K562 (cell line): ENCODE measurements around the gene SPTBN4. TPM values are rescaled to one million over a fixed set of nuclear protein-coding genes. Genes with fewer than 3 reads are reported as not detected.

ENCODE experiments used
- BRF2 ChIP-seq: IDR thresholded peaks from 3 replicates; pipeline ENCODE4 v1.6.1; 2011; ENCODE audit warnings: borderline replicate concordance, mild to moderate bottlenecking; ENCODE audit not compliant: insufficient read length, insufficient read depth
- CBFB ChIP-seq: sonication (generic); formaldehyde crosslinking; IDR thresholded peaks from 2 replicates; pipeline ENCODE4 v1.4.0; 2020; ENCODE audit warnings: mild to moderate bottlenecking, missing genetic modification reagents
- CHCHD3 ChIP-seq: fragments of 250-450 bp; sonication (Bioruptor Pico); IDR thresholded peaks from 2 replicates; pipeline ENCODE4 v2.1.2; 2022; ENCODE audit warnings: mild to moderate bottlenecking
- FOSL1 ChIP-seq: fragments of 200-800 bp; sonication (Bioruptor generic); conservative IDR thresholded peaks from 2 replicates; pipeline ENCODE4 v1.6.1; 2016; ENCODE audit warnings: missing genetic modification characterization, missing compliant biosample characterization
- HOXB6 ChIP-seq: fragments of 250-450 bp; sonication (Bioruptor Pico); IDR thresholded peaks from 2 replicates; pipeline ENCODE4 v1.5.1; 2022; ENCODE audit warnings: mild to moderate bottlenecking, borderline replicate concordance
- JUND ChIP-seq, 2 experiments: IDR thresholded peaks; 2 replicates in 1 of 2; 3 replicates in 1 of 2; pipeline ENCODE4 v1.6.1; 2011; ENCODE audit warnings: borderline replicate concordance in 2 of 2, low read depth in 2 of 2, low read length in 2 of 2, improper control_type of control experiment in 1 of 2, missing biosample characterization in 1 of 2, missing genetic modification characterization in 1 of 2, missing genetic modification reagents in 1 of 2
- MEIS2 ChIP-seq: fragments of 450-650 bp; IDR thresholded peaks from 2 replicates; pipeline ENCODE4 v1.6.1; 2014; ENCODE audit warnings: mild to moderate bottlenecking; ENCODE audit not compliant: partially characterized antibody
- MXI1 ChIP-seq: IDR thresholded peaks from 2 replicates; pipeline ENCODE4 v1.6.1; 2011; ENCODE audit warnings: low read depth, mild to moderate bottlenecking, improper control_type of control experiment, low read length
- NFYB ChIP-seq: IDR thresholded peaks from 2 replicates; pipeline ENCODE4 v1.6.1; 2011; ENCODE audit warnings: mild to moderate bottlenecking, moderate library complexity; ENCODE audit not compliant: insufficient read length; ENCODE audit errors: extremely low read depth
- PTTG1 ChIP-seq: fragments of 450-650 bp; IDR thresholded peaks from 2 replicates; pipeline ENCODE4 v1.6.1; 2016; ENCODE audit warnings: low read depth, mild to moderate bottlenecking, missing genetic modification characterization, missing compliant biosample characterization
- SAP30 ChIP-seq: fragments of 200-600 bp; sonication (generic); IDR thresholded peaks from 2 replicates; pipeline ENCODE4 v1.6.1; 2012; ENCODE audit warnings: borderline replicate concordance, low read depth, mild to moderate bottlenecking, moderate library complexity, low read length, control low read depth, inconsistent platforms; ENCODE audit not compliant: insufficient read depth, poor library complexity, severe bottlenecking
- SMARCA5 ChIP-seq: fragments of 450-650 bp; IDR thresholded peaks from 2 replicates; pipeline ENCODE4 v1.6.1; 2016
- SRSF9 ChIP-seq: fragments of 200-400 bp; formaldehyde crosslinking; IDR thresholded peaks from 2 replicates; pipeline ENCODE4 v1.6.1; 2017; ENCODE audit warnings: low read depth, low read length, borderline replicate concordance
- TAF7 ChIP-seq: fragments of 450-650 bp; IDR thresholded peaks from 2 replicates; pipeline ENCODE4 v1.6.1; 2016; ENCODE audit warnings: missing genetic modification characterization, missing compliant biosample characterization
- TCF7L2 ChIP-seq: fragments of 150-350 bp; IDR thresholded peaks from 2 replicates; pipeline ENCODE4 v1.6.1; 2016; ENCODE audit warnings: low read depth, mild to moderate bottlenecking, low read length, moderate library complexity
- TEAD2 ChIP-seq: fragments of 450-650 bp; IDR thresholded peaks from 2 replicates; pipeline ENCODE4 v1.6.1; 2016; ENCODE audit warnings: missing genetic modification characterization, control low read depth, missing compliant biosample characterization
- U2AF1 ChIP-seq: fragments of 200-400 bp; formaldehyde crosslinking; optimal IDR thresholded peaks from 2 replicates; pipeline ENCODE3; 2017; ENCODE audit warnings: mild to moderate bottlenecking, low read depth, low read length, moderate library complexity
- YY1 ChIP-seq, 3 experiments: IDR thresholded peaks; 2 replicates each; pipeline ENCODE4 v1.6.1; 2011; ENCODE audit warnings: low read length in 2 of 3, mild to moderate bottlenecking in 2 of 3, moderate library complexity in 2 of 3, borderline replicate concordance in 1 of 3, control low read depth in 1 of 3, low read depth in 1 of 3; ENCODE audit not compliant: insufficient read depth in 3 of 3, insufficient replicate concordance in 2 of 3, control insufficient read depth in 1 of 3, insufficient read length in 1 of 3; ENCODE audit errors: extremely low read depth in 1 of 3
- ZBTB9 ChIP-seq: fragments of 450-650 bp; formaldehyde crosslinking; IDR thresholded peaks from 2 replicates; pipeline ENCODE4 v1.4.0; 2020; ENCODE audit warnings: mild to moderate bottlenecking, moderate library complexity
- ZNF551 ChIP-seq: fragments of 250-450 bp; sonication (Bioruptor Pico); IDR thresholded peaks from 2 replicates; pipeline ENCODE4 v1.5.0; 2021; ENCODE audit warnings: mild to moderate bottlenecking, moderate library complexity
- ZNF699 ChIP-seq: fragments of 250-450 bp; sonication (Bioruptor Pico); IDR thresholded peaks from 2 replicates; pipeline ENCODE4 v1.8.0; 2021; ENCODE audit warnings: mild to moderate bottlenecking, moderate library complexity; ENCODE audit not compliant: insufficient replicate concordance
- ZNF740 ChIP-seq, 3 experiments: fragments of 200-800 bp in 1 of 3; sonication (Bioruptor generic) in 1 of 3; sonication (generic) in 1 of 3; formaldehyde crosslinking in 1 of 3; IDR thresholded peaks; 2 replicates each; pipeline versions ENCODE4 v1.6.1 to v1.8.0; 2016 to 2022; ENCODE audit warnings: mild to moderate bottlenecking in 2 of 3, missing compliant biosample characterization in 2 of 3, missing genetic modification characterization in 2 of 3, missing genetic modification reagents in 1 of 3
- ZNF76 ChIP-seq: fragments of 250-450 bp; sonication (Bioruptor Pico); IDR thresholded peaks from 2 replicates; pipeline ENCODE4 v1.4.0; 2020; ENCODE audit warnings: mild to moderate bottlenecking, moderate library complexity, borderline replicate concordance
- polyA plus RNA-seq, 8 experiments: library from polyadenylated mRNA; depleted of rRNA in 4 of 8; stranded (reverse) in 5 of 8; unstranded in 3 of 8; fragments of >200 nt; fragmentation: Nextera tagmentation in 2 of 8; fragmentation: Illumina TruSeq in 1 of 8; extraction: Ambion mirVana in 2 of 8; extraction: Trizol in 1 of 8; gene quantifications; 2 replicates each; pipeline versions ENCODE4 v1.2.1 to v1.2.3, GENCODE V29; 2011 to 2014; ENCODE audit warnings: inconsistent platforms in 1 of 8, missing spikeins in 1 of 8
- total RNA-seq, 7 experiments: library from RNA; depleted of rRNA in 6 of 7; stranded (reverse); fragments of >200 nt in 6 of 7; fragmentation: Illumina TruSeq in 2 of 7; extraction: Trizol in 2 of 7; gene quantifications; 2 replicates each; pipeline versions ENCODE4 v1.2.1 to v1.2.3, GENCODE V29; 2011 to 2021; ENCODE audit warnings: low replicate concordance in 1 of 7

The SPTBN4 gene
- total and polyA plus RNA-seq, 9 of the 15 experiments (the other 6 are each of a cell fraction or from before 2014, with no cell fraction given): 0.01 to 1.5 (median 0.86) TPM

GRCh38 chr19:40578442-40578908, 111.7 kb downstream of the SPTBN4 start (continued):
- TF ChIP-seq CHCHD3 (CRISPR knock-in tag) (no peak), ZNF699 (CRISPR knock-in tag) (no peak), ZNF740 (CRISPR knock-in tag; IDR thresholded peaks at IDR 0.05) (0 out of 2 replicates have a peak, but pooled peaks have one; percentile 39), ZNF740 (tag; IDR thresholded peaks at IDR 0.05) (peak in 1 of 2 experiments; percentile 79; a peak in 2 of 4 replicates), NFYB (no peak), SAP30 (no peak), TCF7L2 (no peak), TEAD2 (tag) (no peak), PTTG1 (tag) (0 out of 2 replicates have a peak, but pooled peaks have one; percentile 13), CBFB (no peak), U2AF1 (no peak), SRSF9 (no peak), YY1 (IDR thresholded peaks at IDR 0.05; ENCODE audit: borderline replicate concordance in 1 of 3, control insufficient read depth in 1 of 3, extremely low read depth in 1 of 3, insufficient read depth in 3 of 3, insufficient read length in 1 of 3, insufficient replicate concordance in 2 of 3, low read depth in 1 of 3, low read length in 2 of 3) (peak in 1 of 3 experiments; percentile 60), TAF7 (tag) (no peak), MEIS2 (no peak), ZBTB9 (no peak), ZNF551 (CRISPR knock-in tag) (no peak), JUND (IDR thresholded peaks at IDR 0.05; ENCODE audit: borderline replicate concordance, low read depth, low read length) (peak; percentile 63; the same call in 1 of the 2 replicates), JUND (tag; IDR thresholded peaks at IDR 0.05; ENCODE audit: borderline replicate concordance, low read depth, low read length) (peak; percentile 31; the same call in 1 of the 3 replicates), ZNF76 (CRISPR knock-in tag) (0 out of 2 replicates have a peak, but pooled peaks have one; percentile 16), BRF2 (no peak), SMARCA5 (no peak), HOXB6 (no peak), MXI1 (no peak), FOSL1 (tag) (0 out of 2 replicates have a peak, but pooled peaks have one; percentile 13)
